ENCODE measurements around the gene SYTL4. TPM values are rescaled to one million over a fixed set of nuclear protein-coding genes. Genes with fewer than 3 reads are reported as not detected.
"Not testable (repeated sequence)": the region's sequence is repeated elsewhere in the genome, so short reads cannot be mapped to it uniquely, and the experiment has no call there.

The SYTL4 gene
- total and polyA plus RNA-seq, 8 donors, result 8.8 to 14.9 (median 11.6) TPM

GRCh38 chrX:100747703-100748102, 15.8 kb upstream of the SYTL4 start:
- Histone ChIP-seq H3K4me3 (no peak overlapping the region), H3K4me1 (peaks cover 0 to 5% of the 10 kb centered on the region in 2 donors), H3K27ac (no peak overlapping the region), H3K9me3 (no peaks in the 10 kb centered on the region), H3K36me3 (no peaks in the 10 kb centered on the region), H3K27me3 (peaks cover 0 to 15% of the 10 kb centered on the region in 2 donors)
- intact Hi-C loops (cut with DNase I), result no loop called here
- no peak for TF ChIP-seq CTCF (IDR thresholded peaks at IDR 0.05)
- ATAC-seq (no peak), DNase-seq (no peak)

- Histone ChIP-seq H3K27ac (no peak overlapping the region), H3K9me3 (no peaks in the 10 kb centered on the region), H3K36me3 (no peaks in the 10 kb centered on the region), H3K4me3 (no peak overlapping the region), H3K27me3 (peaks cover 0 to 15% of the 10 kb centered on the region in 2 donors), H3K4me1 (peaks cover 0 to 5% of the 10 kb centered on the region in 2 donors)
- no peak for ATAC-seq
- no peak for TF ChIP-seq CTCF (IDR thresholded peaks at IDR 0.05)
- DNase-seq, result no peak
- intact Hi-C loops (cut with DNase I), result no loop called here
These were observed 15.2 kb upstream of the SYTL4 start for GRCh38 chrX:100747090-100747489.

GRCh38 chrX:100745806-100746537, 14.1 kb upstream of the SYTL4 start:
- H3K27ac ChIP-seq, result no peak overlapping the region
- H3K9me3 ChIP-seq, result no peaks in the 10 kb centered on the region
- intact Hi-C loops (cut with DNase I), result no loop called here

GRCh38 chrX:100745205-100745604, 13.3 kb upstream of the SYTL4 start:
- TF ChIP-seq CTCF (IDR thresholded peaks at IDR 0.05), result no peak
- DNase-seq (no peak), ATAC-seq (no peak)
- Histone ChIP-seq H3K36me3 (no peaks in the 10 kb centered on the region), H3K4me1 (peaks cover 0 to 5% of the 10 kb centered on the region in 2 donors), H3K27me3 (peaks cover 0 to 15% of the 10 kb centered on the region in 2 donors), H3K4me3 (no peak overlapping the region), H3K27ac (no peak overlapping the region), H3K9me3 (no peaks in the 10 kb centered on the region)
- intact Hi-C loops (cut with DNase I), result no loop called here

More at GRCh38 chrX:100745806-100746537, 14.1 kb upstream of the SYTL4 start:
- no peak for TF ChIP-seq CTCF (IDR thresholded peaks at IDR 0.05)
- no peak for ATAC-seq
- no peak overlapping the region for H3K4me3 ChIP-seq
- peaks cover 0 to 15% of the 10 kb centered on the region in 2 donors for H3K27me3 ChIP-seq
- no peaks in the 10 kb centered on the region for H3K36me3 ChIP-seq
- peaks cover 0 to 5% of the 10 kb centered on the region in 2 donors for H3K4me1 ChIP-seq
- DNase-seq, result no peak

- Histone ChIP-seq H3K27me3 (peaks cover 0 to 15% of the 10 kb centered on the region in 2 donors), H3K27ac (no peak overlapping the region), H3K9me3 (no peaks in the 10 kb centered on the region), H3K36me3 (no peaks in the 10 kb centered on the region), H3K4me1 (peaks cover 0 to 5% of the 10 kb centered on the region in 2 donors), H3K4me3 (no peak overlapping the region)
- intact Hi-C loops (cut with DNase I), result no loop called here
- no peak for TF ChIP-seq CTCF (IDR thresholded peaks at IDR 0.05)
- DNase-seq (no peak), ATAC-seq (no peak)
These were observed 11.2 kb upstream of the SYTL4 start for GRCh38 chrX:100743009-100743607.

- H3K4me1 ChIP-seq; H3K9me3 ChIP-seq; H3K27ac ChIP-seq; DNase-seq; H3K27me3 ChIP-seq; ATAC-seq; H3K4me3 ChIP-seq; H3K36me3 ChIP-seq; intact Hi-C loops (cut with DNase I): not testable (repeated sequence)
These were observed 7.9 kb downstream of the SYTL4 start for GRCh38 chrX:100724006-100724405.
